Breast epithelium (tissue), 4 donors: ENCODE results near the gene QSOX1. TPM values are rescaled to one million over a fixed set of nuclear protein-coding genes. Genes with fewer than 3 reads are reported as not detected.

Source experiments
- DNase-seq, 2 donors: peaks; one replicate each; pipeline ENCODE4 v3.0.0-alpha.2; 2019; ENCODE audit warnings: low spot score in 2 of 2
- H3K27ac ChIP-seq, 2 donors: fragments of 200-600 bp; sonication (generic) in 1 of 2; one replicate each; pipeline ENCODE4 v1.5.1; 2016 to 2019; ENCODE audit warnings: mild to moderate bottlenecking in 1 of 2
- H3K27me3 ChIP-seq, 2 donors: fragments of 200-600 bp; sonication (generic) in 1 of 2; one replicate each; pipeline versions ENCODE4 v1.5.1 to v1.6.0; 2017 to 2019; ENCODE audit warnings: control low read depth in 1 of 2, mild to moderate bottlenecking in 1 of 2
- H3K36me3 ChIP-seq: fragments of 200-600 bp; one replicate; pipeline ENCODE4 v1.5.1; 2019
- H3K4me1 ChIP-seq, 2 donors: fragments of 200-600 bp; sonication (generic); one replicate each; pipeline ENCODE4 v1.5.1; 2016 to 2019; ENCODE audit warnings: control low read depth in 1 of 2
- H3K4me3 ChIP-seq, 3 donors: fragments of 200-600 bp; sonication (generic); 1 replicate in 2 of 3; 2 replicates in 1 of 3; pipeline ENCODE4 v1.5.1; 2016 to 2019; ENCODE audit warnings: mild to moderate bottlenecking in 3 of 3, moderate library complexity in 2 of 3
- H3K9me3 ChIP-seq, 2 donors: fragments of 200-600 bp; sonication (generic) in 1 of 2; one replicate each; pipeline ENCODE4 v1.5.1; 2016 to 2019; ENCODE audit warnings: control low read depth in 1 of 2
- CTCF ChIP-seq, 3 donors: fragments of 450-650 bp; IDR thresholded peaks; one replicate each; pipeline ENCODE4 v1.5.1; 2016 to 2017; ENCODE audit warnings: antibody characterized with exemption in 3 of 3, mild to moderate bottlenecking in 3 of 3, moderate library complexity in 3 of 3
- POLR2A ChIP-seq: fragments of 450-650 bp; IDR thresholded peaks from one replicate; pipeline ENCODE4 v1.6.1; 2016; ENCODE audit warnings: antibody characterized with exemption, mild to moderate bottlenecking, moderate library complexity
- POLR2AphosphoS5 ChIP-seq, 3 donors: sonication (generic); formaldehyde crosslinking; IDR thresholded peaks; one replicate each; pipeline ENCODE4 v1.6.1; 2017; ENCODE audit warnings: antibody characterized with exemption in 3 of 3
- intact Hi-C: fragments of 100-400 bp; cut with DNase I; formaldehyde crosslinking; loops from one replicate; pipeline ENCODE4 v1.15.1; 2023; ENCODE audit warnings: low total_unique reads
- total RNA-seq, 3 donors: library from RNA; depleted of rRNA; stranded (reverse); fragments of >200 nt; gene quantifications; one replicate each; pipeline ENCODE4 v1.1.0, GENCODE V29; 2016

Gene QSOX1
- total RNA-seq, 3 donors from 2014 or later = 43.3 to 85.5 (median 67.5) TPM

- no peaks in the 10 kb centered on the region for H3K36me3 ChIP-seq
Observed at GRCh38 chr1:180241716-180242544, 87.3 kb downstream of the QSOX1 start.

GRCh38 chr1:180243517-180244221 is 89.0 kb downstream of the QSOX1 start:
- Histone ChIP-seq H3K9me3 (no peaks in the 10 kb centered on the region), H3K27ac (no peak overlapping the region), H3K36me3 (no peaks in the 10 kb centered on the region), H3K4me1 (no peaks in the 10 kb centered on the region), H3K27me3 (peaks cover 0 to 46% of the 10 kb centered on the region in 2 donors), H3K4me3 (no peak overlapping the region)
- no peak for TF ChIP-seq POLR2A
- TF ChIP-seq CTCF (IDR thresholded peaks at IDR 0.05) = no peak
- TF ChIP-seq POLR2AphosphoS5 (IDR thresholded peaks at IDR 0.05) = no peak
- intact Hi-C loops = no loop called here
- DNase-seq = no peak

More at GRCh38 chr1:180241716-180242544, 87.3 kb downstream of the QSOX1 start:
- TF ChIP-seq CTCF (IDR thresholded peaks at IDR 0.05) = no peak
- TF ChIP-seq POLR2AphosphoS5 (IDR thresholded peaks at IDR 0.05) = no peak
- TF ChIP-seq POLR2A = no peak
- no peak for DNase-seq
- H3K9me3 ChIP-seq = no peaks in the 10 kb centered on the region
- intact Hi-C loops = no loop called here
- H3K27me3 ChIP-seq = peaks cover 0 to 64% of the 10 kb centered on the region in 2 donors
- no peak overlapping the region for H3K27ac ChIP-seq
- H3K4me1 ChIP-seq = no peaks in the 10 kb centered on the region
- no peak overlapping the region for H3K4me3 ChIP-seq

GRCh38 chr1:180244840-180245239 is 90.2 kb downstream of the QSOX1 start:
- Histone ChIP-seq H3K36me3 (no peaks in the 10 kb centered on the region), H3K27ac (no peak overlapping the region), H3K9me3 (no peaks in the 10 kb centered on the region), H3K4me1 (no peaks in the 10 kb centered on the region), H3K4me3 (no peak overlapping the region), H3K27me3 (peaks cover 0 to 35% of the 10 kb centered on the region in 2 donors)
- DNase-seq = no peak
- TF ChIP-seq POLR2AphosphoS5 (IDR thresholded peaks at IDR 0.05) (no peak), POLR2A (no peak), CTCF (IDR thresholded peaks at IDR 0.05) (no peak)
- intact Hi-C loops = loop anchor here (1.0 kb wide), 1 partner anchor 33 kb away; no protein-coding TSS in a partner anchor

GRCh38 chr1:180246579-180246978 is 91.9 kb downstream of the QSOX1 start:
- DNase-seq = no peak
- H3K27me3 ChIP-seq = peaks cover 0 to 22% of the 10 kb centered on the region in 2 donors
- TF ChIP-seq POLR2A = no peak
- TF ChIP-seq CTCF (IDR thresholded peaks at IDR 0.05) = no peak
- TF ChIP-seq POLR2AphosphoS5 (IDR thresholded peaks at IDR 0.05) = no peak
- H3K4me3 ChIP-seq = no peak overlapping the region
- H3K9me3 ChIP-seq = no peaks in the 10 kb centered on the region
- no peak overlapping the region for H3K27ac ChIP-seq
- H3K36me3 ChIP-seq = no peaks in the 10 kb centered on the region
- intact Hi-C loops = no loop called here
- H3K4me1 ChIP-seq = no peaks in the 10 kb centered on the region

GRCh38 chr1:180247061-180247460 is 92.4 kb downstream of the QSOX1 start:
- intact Hi-C loops = no loop called here

More at GRCh38 chr1:180247061-180247460, 92.4 kb downstream of the QSOX1 start:
- Histone ChIP-seq H3K27ac (no peak overlapping the region), H3K9me3 (no peaks in the 10 kb centered on the region), H3K4me1 (no peaks in the 10 kb centered on the region), H3K27me3 (peaks cover 0 to 25% of the 10 kb centered on the region in 2 donors), H3K4me3 (no peak overlapping the region), H3K36me3 (no peaks in the 10 kb centered on the region)
- DNase-seq = no peak
- no peak for TF ChIP-seq POLR2AphosphoS5 (IDR thresholded peaks at IDR 0.05)
- TF ChIP-seq POLR2A = no peak
- no peak for TF ChIP-seq CTCF (IDR thresholded peaks at IDR 0.05)
